ENCODE data around the gene RRP7A. TPM values are rescaled to one million over a fixed set of nuclear protein-coding genes. Genes with fewer than 3 reads are reported as not detected.

RRP7A gene
- total and polyA plus RNA-seq, 12 donors, result 20.8 to 35.2 (median 26.1) TPM

- intact Hi-C loops (cut with DNase I), result no loop called here
- no peak for TF ChIP-seq CTCF (IDR thresholded peaks at IDR 0.05)
- no peaks in the 10 kb centered on the region for H3K27me3 ChIP-seq
- no peak for DNase-seq
- peaks cover 0 to 23% (median 12%) of the 10 kb centered on the region in 9 donors for H3K4me1 ChIP-seq
- H3K4me3 ChIP-seq, result no peak overlapping the region
- H3K27ac ChIP-seq, result peak overlapping the region in 5 of 10 donors; percentile 12 to 60 (median 45)
- H3K9me3 ChIP-seq, result no peaks in the 10 kb centered on the region
- 78 to 86% methylated on average over 2 of the region's 2 CpGs for WGBS, 2 donors
- no peak for ATAC-seq
- H3K36me3 ChIP-seq, result peaks cover 0 to 13% (median 0%) of the 10 kb centered on the region in 9 donors
Measured at GRCh38 chr22:42562684-42563083, 43.1 kb upstream of the RRP7A start.

- DNase-seq (no peak), ATAC-seq (peak in 4 of 8 donors; percentile 24 to 36 (median 29))
- no peak for TF ChIP-seq CTCF (IDR thresholded peaks at IDR 0.05)
- H3K27ac ChIP-seq, result peak overlapping the region in 6 of 10 donors; percentile 12 to 60 (median 42)
- intact Hi-C loops (cut with DNase I), result no loop called here
- H3K4me3 ChIP-seq, result no peak overlapping the region
- 45 to 54% methylated on average over 8 of the region's 8 CpGs for WGBS, 2 donors
- peaks cover 0 to 23% (median 12%) of the 10 kb centered on the region in 9 donors for H3K4me1 ChIP-seq
- no peaks in the 10 kb centered on the region for H3K9me3 ChIP-seq
- peaks cover 0 to 13% (median 0%) of the 10 kb centered on the region in 9 donors for H3K36me3 ChIP-seq
- H3K27me3 ChIP-seq, result no peaks in the 10 kb centered on the region
Measured at GRCh38 chr22:42562279-42562678, 42.7 kb upstream of the RRP7A start.

GRCh38 chr22:42561856-42562255, 42.3 kb upstream of the RRP7A start:
- 42 to 53% methylated on average over 5 of the region's 5 CpGs for WGBS, 2 donors
- Histone ChIP-seq H3K36me3 (peaks cover 0 to 13% (median 0%) of the 10 kb centered on the region in 9 donors), H3K27ac (peak overlapping the region in 4 of 10 donors; percentile 39 to 60 (median 52)), H3K4me3 (no peak overlapping the region), H3K4me1 (peaks cover 0 to 23% (median 12%) of the 10 kb centered on the region in 9 donors), H3K9me3 (no peaks in the 10 kb centered on the region), H3K27me3 (no peaks in the 10 kb centered on the region)
- TF ChIP-seq CTCF (IDR thresholded peaks at IDR 0.05), result no peak
- intact Hi-C loops (cut with DNase I), result no loop called here
- ATAC-seq, result peak in 4 of 8 donors; percentile 10 to 30 (median 17)
- DNase-seq, result no peak

- H3K9me3 ChIP-seq, result no peaks in the 10 kb centered on the region
- H3K27me3 ChIP-seq, result no peaks in the 10 kb centered on the region
- H3K4me3 ChIP-seq, result no peak overlapping the region
- H3K4me1 ChIP-seq, result peaks cover 0 to 23% (median 12%) of the 10 kb centered on the region in 9 donors
- ATAC-seq (peak in 2 of 8 donors; percentile 32 to 35), DNase-seq (no peak)
- H3K36me3 ChIP-seq, result peaks cover 0 to 7% (median 0%) of the 10 kb centered on the region in 9 donors
- 80 to 82% methylated on average over 7 of the region's 7 CpGs for WGBS, 2 donors
- intact Hi-C loops (cut with DNase I), result no loop called here
- peak; percentile 16 to 62 (median 53) for TF ChIP-seq CTCF (IDR thresholded peaks at IDR 0.05)
- no peak overlapping the region for H3K27ac ChIP-seq
Measured at GRCh38 chr22:42560781-42561180, 41.2 kb upstream of the RRP7A start.

All from heart right ventricle (tissue), 16 donors.